Measurements from ENCODE around the gene PARVG.

Gene PARVG

GRCh38 chr22:44173154-44173553, 7.6 kb upstream of the PARVG start:
- H3K27me3 ChIP-seq (replicated peaks; ENCODE audit: insufficient read depth, low read length): no peaks in the 10 kb centered on the region
- H2AFZ ChIP-seq (ENCODE audit: low read length): no peak overlapping the region
- H3K4me1 ChIP-seq (ENCODE audit: low read length): no peaks in the 10 kb centered on the region
- no peaks in the 10 kb centered on the region for H3K79me2 ChIP-seq (ENCODE audit: low read length)
- no peak overlapping the region for H3K4me3 ChIP-seq (ENCODE audit: low read length)
- H3F3A ChIP-seq (ENCODE audit: insufficient read depth, low read length): no peaks in the 10 kb centered on the region
- H4K20me1 ChIP-seq (ENCODE audit: insufficient read depth, low read length): no peaks in the 10 kb centered on the region
- no peaks in the 10 kb centered on the region for H3K9me2 ChIP-seq (replicated peaks; ENCODE audit: insufficient read depth, low read length)
- H3K27ac ChIP-seq (ENCODE audit: low read length): no peak overlapping the region
- no peak for TF ChIP-seq CTCF (IDR thresholded peaks at IDR 0.05; ENCODE audit: low read length)
- TF ChIP-seq EZH2 (optimal IDR thresholded peaks at IDR 0.05; ENCODE audit: low read depth, low read length): no peak
- TF ChIP-seq EZH2phosphoT487 (IDR thresholded peaks at IDR 0.05; ENCODE audit: low read length): no peak
- DNase-seq: no peak
- H3K9ac ChIP-seq (ENCODE audit: low read length): no peak overlapping the region
- H3K4me2 ChIP-seq (ENCODE audit: low read depth, low read length): no peak overlapping the region
- no peaks in the 10 kb centered on the region for H3K9me3 ChIP-seq (replicated peaks; ENCODE audit: insufficient read depth, low read length)
- H3K36me3 ChIP-seq (replicated peaks; ENCODE audit: insufficient read depth, low read length): no peaks in the 10 kb centered on the region

- no peaks in the 10 kb centered on the region for H3K27me3 ChIP-seq (replicated peaks; ENCODE audit: insufficient read depth, low read length)
- H3K36me3 ChIP-seq (replicated peaks; ENCODE audit: insufficient read depth, low read length): no peaks in the 10 kb centered on the region
- no peak overlapping the region for H2AFZ ChIP-seq (ENCODE audit: low read length)
- no peak overlapping the region for H3K4me3 ChIP-seq (ENCODE audit: low read length)
- no peak overlapping the region for H3K9ac ChIP-seq (ENCODE audit: low read length)
- TF ChIP-seq EZH2phosphoT487 (IDR thresholded peaks at IDR 0.05; ENCODE audit: low read length) (no peak), EZH2 (optimal IDR thresholded peaks at IDR 0.05; ENCODE audit: low read depth, low read length) (no peak), CTCF (IDR thresholded peaks at IDR 0.05; ENCODE audit: low read length) (no peak)
- peaks cover 2% of the 10 kb centered on the region; the same call in 1 of the 2 replicates for H3F3A ChIP-seq (ENCODE audit: insufficient read depth, low read length)
- no peaks in the 10 kb centered on the region for H3K9me2 ChIP-seq (replicated peaks; ENCODE audit: insufficient read depth, low read length)
- no peak for DNase-seq
- H3K4me2 ChIP-seq (ENCODE audit: low read depth, low read length): no peak overlapping the region
- no peak overlapping the region for H3K27ac ChIP-seq (ENCODE audit: low read length)
- H3K9me3 ChIP-seq (replicated peaks; ENCODE audit: insufficient read depth, low read length): no peaks in the 10 kb centered on the region
- 0 out of 2 replicates have a peak, but pooled peaks cover 3% of the 10 kb centered on the region for H3K4me1 ChIP-seq (ENCODE audit: low read length)
- no peaks in the 10 kb centered on the region for H4K20me1 ChIP-seq (ENCODE audit: insufficient read depth, low read length)
- H3K79me2 ChIP-seq (ENCODE audit: low read length): no peaks in the 10 kb centered on the region
Measured at GRCh38 chr22:44175676-44176075, 5.0 kb upstream of the PARVG start.

- TF ChIP-seq EZH2phosphoT487 (IDR thresholded peaks at IDR 0.05; ENCODE audit: low read length): no peak
- no peak for TF ChIP-seq EZH2 (optimal IDR thresholded peaks at IDR 0.05; ENCODE audit: low read depth, low read length)
- no peak for TF ChIP-seq CTCF (IDR thresholded peaks at IDR 0.05; ENCODE audit: low read length)
- Histone ChIP-seq H4K20me1 (ENCODE audit: insufficient read depth, low read length) (no peaks in the 10 kb centered on the region), H3F3A (ENCODE audit: insufficient read depth, low read length) (peaks cover 2% of the 10 kb centered on the region; the same call in 1 of the 2 replicates), H3K27me3 (replicated peaks; ENCODE audit: insufficient read depth, low read length) (no peaks in the 10 kb centered on the region), H3K27ac (ENCODE audit: low read length) (no peak overlapping the region), H2AFZ (ENCODE audit: low read length) (no peak overlapping the region), H3K9me3 (replicated peaks; ENCODE audit: insufficient read depth, low read length) (no peaks in the 10 kb centered on the region), H3K4me3 (ENCODE audit: low read length) (no peak overlapping the region), H3K9me2 (replicated peaks; ENCODE audit: insufficient read depth, low read length) (no peaks in the 10 kb centered on the region), H3K9ac (ENCODE audit: low read length) (no peak overlapping the region), H3K79me2 (ENCODE audit: low read length) (no peaks in the 10 kb centered on the region), H3K36me3 (replicated peaks; ENCODE audit: insufficient read depth, low read length) (no peaks in the 10 kb centered on the region), H3K4me1 (ENCODE audit: low read length) (0 out of 2 replicates have a peak, but pooled peaks cover 6% of the 10 kb centered on the region), H3K4me2 (ENCODE audit: low read depth, low read length) (no peak overlapping the region)
- DNase-seq: no peak
Measured at GRCh38 chr22:44179196-44179988, 1.3 kb upstream of the PARVG start.
